Hematopoietic multipotent progenitor cell treated with erythropoietin and hydrocortisone succinate and interleukin-3 and kit ligand, for 8 days (in vitro differentiated cells): ENCODE measurements around the gene EIF4G3.
"Not testable (repeated sequence)": the region's sequence is repeated elsewhere in the genome, so short reads cannot be mapped to it uniquely, and the experiment has no call there.

ENCODE experiments used
- DNase-seq: peaks from one replicate; pipeline ENCODE4 v3.0.0-alpha.2; 2015

Gene EIF4G3, protein sequence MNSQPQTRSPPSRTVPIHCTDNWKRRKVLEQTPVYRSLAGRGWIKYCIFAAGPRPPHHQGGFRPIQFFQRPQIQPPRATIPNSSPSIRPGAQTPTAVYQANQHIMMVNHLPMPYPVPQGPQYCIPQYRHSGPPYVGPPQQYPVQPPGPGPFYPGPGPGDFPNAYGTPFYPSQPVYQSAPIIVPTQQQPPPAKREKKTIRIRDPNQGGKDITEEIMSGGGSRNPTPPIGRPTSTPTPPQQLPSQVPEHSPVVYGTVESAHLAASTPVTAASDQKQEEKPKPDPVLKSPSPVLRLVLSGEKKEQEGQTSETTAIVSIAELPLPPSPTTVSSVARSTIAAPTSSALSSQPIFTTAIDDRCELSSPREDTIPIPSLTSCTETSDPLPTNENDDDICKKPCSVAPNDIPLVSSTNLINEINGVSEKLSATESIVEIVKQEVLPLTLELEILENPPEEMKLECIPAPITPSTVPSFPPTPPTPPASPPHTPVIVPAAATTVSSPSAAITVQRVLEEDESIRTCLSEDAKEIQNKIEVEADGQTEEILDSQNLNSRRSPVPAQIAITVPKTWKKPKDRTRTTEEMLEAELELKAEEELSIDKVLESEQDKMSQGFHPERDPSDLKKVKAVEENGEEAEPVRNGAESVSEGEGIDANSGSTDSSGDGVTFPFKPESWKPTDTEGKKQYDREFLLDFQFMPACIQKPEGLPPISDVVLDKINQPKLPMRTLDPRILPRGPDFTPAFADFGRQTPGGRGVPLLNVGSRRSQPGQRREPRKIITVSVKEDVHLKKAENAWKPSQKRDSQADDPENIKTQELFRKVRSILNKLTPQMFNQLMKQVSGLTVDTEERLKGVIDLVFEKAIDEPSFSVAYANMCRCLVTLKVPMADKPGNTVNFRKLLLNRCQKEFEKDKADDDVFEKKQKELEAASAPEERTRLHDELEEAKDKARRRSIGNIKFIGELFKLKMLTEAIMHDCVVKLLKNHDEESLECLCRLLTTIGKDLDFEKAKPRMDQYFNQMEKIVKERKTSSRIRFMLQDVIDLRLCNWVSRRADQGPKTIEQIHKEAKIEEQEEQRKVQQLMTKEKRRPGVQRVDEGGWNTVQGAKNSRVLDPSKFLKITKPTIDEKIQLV (N-terminal part only)

GRCh38 chr1:21176586-21177555 lies at the start of gene EIF4G3:
Gene EIF4G3, minus strand, starts transcription at chr1:21176897. Its CDS starts 174,155 bp downstream, at chr1:21002742.
- peak; percentile 98 for DNase-seq

- no peak for DNase-seq
Observed at GRCh38 chr1:21225065-21225464, 48.4 kb upstream of the EIF4G3 start.

DNA sequence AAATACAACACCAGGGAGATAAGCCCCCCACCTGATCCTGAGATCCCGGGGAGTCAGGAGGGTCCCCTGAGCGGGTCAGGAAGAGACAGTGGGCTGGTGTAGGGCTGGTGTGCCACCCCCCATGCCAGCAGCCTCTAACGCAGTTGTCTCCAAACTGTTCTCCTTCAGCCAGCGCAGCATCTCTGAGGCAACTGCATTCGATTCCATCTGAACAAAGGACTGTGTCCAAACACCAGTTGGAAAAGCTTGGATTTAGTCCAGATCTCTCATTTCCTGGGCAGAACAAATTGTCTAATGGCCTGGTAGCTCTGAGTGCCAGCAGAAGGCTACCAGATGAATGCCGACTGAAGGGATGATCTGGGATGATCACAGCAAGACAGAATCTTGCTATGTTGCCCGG lies 44.1 kb upstream of the EIF4G3 start:
- DNase-seq: no peak

DNA sequence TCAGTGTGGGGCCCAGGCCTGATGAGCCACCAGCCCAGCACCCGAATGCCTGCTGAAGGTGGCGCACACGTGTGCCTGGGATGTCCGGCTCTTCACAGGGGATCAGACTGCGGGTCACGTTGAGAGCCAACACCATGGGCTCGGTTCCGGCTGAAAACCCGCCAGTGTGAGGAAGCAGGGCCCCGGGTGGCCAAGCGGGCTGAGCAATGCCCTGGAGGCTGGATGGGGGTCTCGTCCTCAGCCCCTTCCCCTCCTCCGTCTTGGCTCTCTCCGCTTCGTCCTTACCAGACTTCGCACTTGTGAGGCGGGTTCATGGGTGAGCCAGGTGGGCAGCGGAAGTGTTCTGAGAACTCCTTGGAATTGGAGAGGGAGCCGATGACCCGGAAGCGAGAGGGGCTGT lies 43.0 kb upstream of the EIF4G3 start:
- no peak for DNase-seq

- peak; percentile 54 for DNase-seq
Observed at GRCh38 chr1:21217812-21218596, 41.3 kb upstream of the EIF4G3 start.

- peak; percentile 76 for DNase-seq
Observed at GRCh38 chr1:21216835-21217811, 40.4 kb upstream of the EIF4G3 start.

- no peak for DNase-seq
Observed at GRCh38 chr1:21212126-21212525, 35.4 kb upstream of the EIF4G3 start.

DNA sequence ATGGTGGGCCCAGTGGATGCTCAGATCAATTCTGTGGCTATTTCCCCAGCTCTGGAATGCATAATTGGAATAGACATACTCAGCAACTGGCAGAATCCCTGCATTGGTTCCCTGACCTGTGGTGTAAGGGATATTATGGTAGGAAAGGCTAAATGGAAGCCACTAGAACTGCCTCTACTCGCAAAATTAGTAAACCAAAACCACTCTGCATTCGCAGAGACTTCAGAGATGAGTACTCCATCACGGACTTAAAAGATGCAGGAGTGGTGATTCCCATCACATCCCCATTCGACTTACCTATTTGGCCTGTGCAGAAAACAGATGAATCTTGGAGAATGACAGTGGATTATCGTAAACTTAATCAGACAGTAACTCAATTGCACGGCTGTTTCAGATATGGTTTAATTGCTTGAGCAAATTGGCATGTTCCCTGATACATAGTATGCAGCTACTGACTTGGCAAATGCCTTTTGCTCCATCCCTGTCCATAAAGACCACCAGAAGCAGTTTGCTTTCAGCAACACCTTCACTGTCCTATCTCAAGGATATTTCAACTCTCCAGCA lies 31.5 kb upstream of the EIF4G3 start:
- DNase-seq: not testable (repeated sequence)

DNA sequence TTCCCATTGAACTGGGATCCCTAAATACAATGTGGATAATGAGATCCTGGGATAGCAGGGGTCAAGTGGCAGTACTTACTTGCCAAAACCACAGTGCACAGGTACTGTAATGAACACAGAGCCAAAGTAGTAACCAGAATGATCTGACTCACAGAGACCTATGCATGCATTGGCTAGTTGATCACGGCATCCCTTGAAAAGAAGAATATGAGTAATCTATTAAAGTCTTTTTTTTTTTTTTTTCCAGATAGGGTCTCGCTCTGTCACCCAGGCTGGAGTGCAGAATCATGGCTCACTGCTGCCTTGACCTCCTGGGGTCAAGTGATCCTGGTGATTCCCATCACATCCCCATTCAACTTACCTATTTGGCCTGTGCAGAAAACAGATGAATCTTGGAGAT lies 29.4 kb upstream of the EIF4G3 start:
- DNase-seq: no peak

- DNase-seq: no peak
Observed at GRCh38 chr1:21205416-21205815, 28.7 kb upstream of the EIF4G3 start.

- DNase-seq: no peak
Observed at GRCh38 chr1:21201650-21202049, 25.0 kb upstream of the EIF4G3 start.

GRCh38 chr1:21201238-21201637 lies 24.5 kb upstream of the EIF4G3 start:
- DNase-seq: not testable (repeated sequence)

- no peak for DNase-seq
Observed at GRCh38 chr1:21200767-21201166, 24.1 kb upstream of the EIF4G3 start.

DNA sequence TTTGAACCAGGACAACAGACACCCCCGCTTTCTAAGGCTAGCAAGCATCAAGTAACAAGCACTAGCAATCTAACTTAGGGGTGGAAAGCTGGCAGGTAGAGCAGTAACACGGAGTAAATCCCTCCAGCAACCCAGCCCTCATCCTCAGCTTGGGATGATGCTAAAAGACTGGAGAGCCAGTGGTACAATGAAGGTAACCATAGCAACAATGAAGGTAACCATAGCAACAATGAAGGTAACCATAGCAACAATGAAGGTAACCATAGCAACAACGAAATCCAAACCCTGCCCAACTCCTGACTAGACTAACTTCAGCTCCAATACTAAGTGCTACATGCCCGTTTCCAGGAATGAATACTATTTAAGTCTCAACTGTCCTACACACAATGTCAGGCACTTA lies 22.2 kb upstream of the EIF4G3 start:
- no peak for DNase-seq

- DNase-seq: no peak
Observed at GRCh38 chr1:21192871-21193270, 16.2 kb upstream of the EIF4G3 start.

- no peak for DNase-seq
Observed at GRCh38 chr1:21192284-21192683, 15.6 kb upstream of the EIF4G3 start.

- peak; percentile 62 for DNase-seq
Observed at GRCh38 chr1:21190771-21191170, 14.1 kb upstream of the EIF4G3 start.

DNA sequence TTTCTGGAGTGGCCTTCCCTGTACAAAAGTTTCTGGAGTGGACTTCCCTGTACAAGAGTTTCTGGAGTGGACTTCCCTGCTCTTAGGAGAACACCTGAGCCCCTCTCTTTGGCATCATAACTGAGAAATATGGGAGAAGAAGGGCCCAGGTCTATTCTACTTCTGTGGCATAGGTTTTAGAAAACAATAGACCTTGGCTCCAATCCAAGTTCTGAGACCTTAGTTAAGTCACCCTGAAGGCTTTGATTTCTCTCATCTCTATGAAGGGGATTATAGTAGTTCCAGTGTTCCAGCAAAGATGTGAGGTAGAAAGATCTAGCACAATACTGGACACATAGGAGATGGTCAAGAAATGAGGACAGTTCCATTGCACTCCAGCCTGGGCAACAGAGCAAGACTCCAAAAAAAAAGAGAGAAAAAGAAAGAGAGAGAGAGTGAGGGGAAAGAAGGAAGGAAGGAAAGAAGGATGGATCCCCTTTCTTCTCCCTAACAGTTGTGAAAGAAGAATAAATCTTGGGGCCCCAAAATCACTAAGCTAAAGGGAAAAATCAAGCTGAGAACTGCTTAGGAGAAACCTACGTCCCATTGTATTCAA lies 13.3 kb upstream of the EIF4G3 start:
- no peak for DNase-seq

DNA sequence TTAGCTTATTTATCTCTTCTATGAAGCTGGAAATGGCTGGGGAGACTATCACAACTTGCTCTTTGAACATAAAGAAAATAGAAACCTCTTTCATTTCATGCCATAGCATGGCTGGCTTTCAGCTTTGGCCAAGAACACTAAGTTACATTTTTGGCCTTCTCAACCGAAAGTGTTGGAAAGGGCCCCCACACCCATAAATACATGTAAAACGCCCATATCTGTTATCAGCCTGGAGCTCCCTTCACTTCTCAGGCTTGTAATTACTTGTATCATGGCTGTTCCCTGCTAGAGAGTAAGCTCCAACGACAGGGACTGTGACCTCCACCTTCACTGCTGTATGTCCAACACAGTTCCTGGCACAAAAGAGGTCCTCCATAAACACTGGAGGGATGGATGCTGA lies 12.7 kb upstream of the EIF4G3 start:
- peak; percentile 80 for DNase-seq
